Stimulated activated CD8-positive, alpha-beta memory T cell treated with anti-CD3 and anti-CD28 coated beads, Interleukin-15, amount 100 ng/mL, for 1 hour (primary cell): ENCODE measurements around the gene LIPM.

Experiments
- DNase-seq: peaks from one replicate; pipeline ENCODE4 v3.0.0-alpha.2; 2020; ENCODE audit warnings: low read depth

The LIPM gene

GRCh38 chr10:88838766-88839350, 36.3 kb downstream of the LIPM start:
- DNase-seq: no peak

- DNase-seq: no peak
Observed at GRCh38 chr10:88840104-88840503, 37.6 kb downstream of the LIPM start.

- no peak for DNase-seq
Observed at GRCh38 chr10:88840881-88841280, 38.4 kb downstream of the LIPM start.

GRCh38 chr10:88841316-88842111, 39.0 kb downstream of the LIPM start:
- DNase-seq: no peak

GRCh38 chr10:88843171-88843570, 40.6 kb downstream of the LIPM start:
- DNase-seq: no peak

GRCh38 chr10:88848499-88848898, 46.0 kb downstream of the LIPM start:
- no peak for DNase-seq

GRCh38 chr10:88849234-88849633, 46.7 kb downstream of the LIPM start:
- no peak for DNase-seq

- DNase-seq: no peak
Observed at GRCh38 chr10:88850712-88851111, 48.2 kb downstream of the LIPM start.

GRCh38 chr10:88851706-88852105, 49.2 kb downstream of the LIPM start, which contains the start of gene ANKRD22:
ANKRD22 (minus strand) TSS chr10:88851844; CDS start chr10:88851607, 237 bp downstream.
- no peak for DNase-seq

- no peak for DNase-seq
Observed at GRCh38 chr10:88852327-88852726, 49.8 kb downstream of the LIPM start.

- DNase-seq: no peak
Observed at GRCh38 chr10:88853155-88853881, 50.8 kb downstream of the LIPM start.

- DNase-seq: no peak
Observed at GRCh38 chr10:88854684-88855083, 52.2 kb downstream of the LIPM start.

GRCh38 chr10:88857831-88858230, 55.3 kb downstream of the LIPM start:
- DNase-seq: no peak

GRCh38 chr10:88858491-88858890, 56.0 kb downstream of the LIPM start:
- no peak for DNase-seq

- DNase-seq: no peak
Observed at GRCh38 chr10:88861036-88861435, 58.5 kb downstream of the LIPM start.

GRCh38 chr10:88865281-88865876, 62.8 kb downstream of the LIPM start:
- no peak for DNase-seq

- no peak for DNase-seq
Observed at GRCh38 chr10:88866454-88866853, 63.9 kb downstream of the LIPM start.

GRCh38 chr10:88870089-88870488, 67.6 kb downstream of the LIPM start:
- no peak for DNase-seq
